Breast epithelium (tissue), 4 donors: ENCODE measurements around the gene PCYT2. TPM values are rescaled to one million over a fixed set of nuclear protein-coding genes. Genes with fewer than 3 reads are reported as not detected.

Source experiments
- DNase-seq, 2 donors: peaks; one replicate each; pipeline ENCODE4 v3.0.0-alpha.2; 2019; ENCODE audit warnings: low spot score in 2 of 2
- H3K27ac ChIP-seq, 2 donors: fragments of 200-600 bp; sonication (generic) in 1 of 2; one replicate each; pipeline ENCODE4 v1.5.1; 2016 to 2019; ENCODE audit warnings: mild to moderate bottlenecking in 1 of 2
- H3K27me3 ChIP-seq, 2 donors: fragments of 200-600 bp; sonication (generic) in 1 of 2; one replicate each; pipeline versions ENCODE4 v1.5.1 to v1.6.0; 2017 to 2019; ENCODE audit warnings: control low read depth in 1 of 2, mild to moderate bottlenecking in 1 of 2
- H3K36me3 ChIP-seq: fragments of 200-600 bp; one replicate; pipeline ENCODE4 v1.5.1; 2019
- H3K4me1 ChIP-seq, 2 donors: fragments of 200-600 bp; sonication (generic); one replicate each; pipeline ENCODE4 v1.5.1; 2016 to 2019; ENCODE audit warnings: control low read depth in 1 of 2
- H3K4me3 ChIP-seq, 3 donors: fragments of 200-600 bp; sonication (generic); 1 replicate in 2 of 3; 2 replicates in 1 of 3; pipeline ENCODE4 v1.5.1; 2016 to 2019; ENCODE audit warnings: mild to moderate bottlenecking in 3 of 3, moderate library complexity in 2 of 3
- H3K9me3 ChIP-seq, 2 donors: fragments of 200-600 bp; sonication (generic) in 1 of 2; one replicate each; pipeline ENCODE4 v1.5.1; 2016 to 2019; ENCODE audit warnings: control low read depth in 1 of 2
- POLR2A ChIP-seq: fragments of 450-650 bp; IDR thresholded peaks from one replicate; pipeline ENCODE4 v1.6.1; 2016; ENCODE audit warnings: antibody characterized with exemption, mild to moderate bottlenecking, moderate library complexity
- POLR2AphosphoS5 ChIP-seq, 3 donors: sonication (generic); formaldehyde crosslinking; IDR thresholded peaks; one replicate each; pipeline ENCODE4 v1.6.1; 2017; ENCODE audit warnings: antibody characterized with exemption in 3 of 3
- intact Hi-C: fragments of 100-400 bp; cut with DNase I; formaldehyde crosslinking; loops from one replicate; pipeline ENCODE4 v1.15.1; 2023; ENCODE audit warnings: low total_unique reads
- total RNA-seq, 3 donors: library from RNA; depleted of rRNA; stranded (reverse); fragments of >200 nt; gene quantifications; one replicate each; pipeline ENCODE4 v1.1.0, GENCODE V29; 2016
- TF ChIP-seq, protein P1 (sequence below), 3 donors: fragments of 450-650 bp; IDR thresholded peaks; one replicate each; pipeline ENCODE4 v1.5.1; 2016 to 2017; ENCODE audit warnings: antibody characterized with exemption in 3 of 3, mild to moderate bottlenecking in 3 of 3, moderate library complexity in 3 of 3

Gene PCYT2
- total RNA-seq, 3 donors from 2014 or later: 22.9 to 69.4 (median 35.9) TPM

DNA sequence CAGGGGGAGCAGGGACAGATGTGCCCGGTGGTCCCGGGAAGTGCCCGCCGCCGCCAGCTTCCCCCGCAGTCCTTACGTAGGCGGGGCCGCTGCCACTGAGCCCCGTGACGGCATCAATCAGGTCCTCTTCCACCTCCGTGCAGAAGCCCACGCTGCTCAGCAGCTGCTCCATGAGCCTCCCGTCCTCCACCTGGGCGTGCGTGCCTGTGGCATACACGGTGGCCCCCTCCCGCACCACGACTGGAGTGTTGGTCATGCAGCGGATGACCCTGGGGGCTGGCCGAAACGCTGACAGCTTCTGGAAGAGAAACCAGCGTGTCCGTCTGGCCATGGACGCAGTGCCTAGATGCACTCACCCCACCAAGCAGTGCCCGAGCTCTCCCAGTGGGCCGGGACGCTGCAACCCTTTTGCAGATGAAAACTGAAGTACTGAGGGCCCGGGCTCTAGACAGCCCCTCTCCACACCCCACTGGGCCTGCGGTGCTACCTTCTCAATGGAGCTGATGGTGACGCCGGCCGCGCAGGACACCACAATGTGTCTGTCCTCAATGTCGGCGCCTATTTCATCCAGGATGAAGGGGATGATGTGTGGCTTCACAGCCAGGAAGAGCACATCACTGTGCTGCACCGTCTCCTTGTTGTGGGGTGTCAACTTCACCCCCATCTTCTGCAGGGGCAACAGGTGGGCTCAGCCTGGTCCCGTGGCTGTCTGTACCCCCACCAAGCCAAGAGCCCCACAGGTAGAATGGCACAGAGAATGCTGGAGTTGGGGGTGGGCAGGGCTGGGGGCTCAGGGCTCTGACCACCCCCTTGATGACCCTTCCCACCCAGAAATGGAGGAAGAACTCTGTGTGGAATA lies 23.9 kb upstream of the PCYT2 start:
- no peaks in the 10 kb centered on the region for H3K9me3 ChIP-seq
- no peaks in the 10 kb centered on the region for H3K27me3 ChIP-seq
- TF ChIP-seq, protein P1, sequence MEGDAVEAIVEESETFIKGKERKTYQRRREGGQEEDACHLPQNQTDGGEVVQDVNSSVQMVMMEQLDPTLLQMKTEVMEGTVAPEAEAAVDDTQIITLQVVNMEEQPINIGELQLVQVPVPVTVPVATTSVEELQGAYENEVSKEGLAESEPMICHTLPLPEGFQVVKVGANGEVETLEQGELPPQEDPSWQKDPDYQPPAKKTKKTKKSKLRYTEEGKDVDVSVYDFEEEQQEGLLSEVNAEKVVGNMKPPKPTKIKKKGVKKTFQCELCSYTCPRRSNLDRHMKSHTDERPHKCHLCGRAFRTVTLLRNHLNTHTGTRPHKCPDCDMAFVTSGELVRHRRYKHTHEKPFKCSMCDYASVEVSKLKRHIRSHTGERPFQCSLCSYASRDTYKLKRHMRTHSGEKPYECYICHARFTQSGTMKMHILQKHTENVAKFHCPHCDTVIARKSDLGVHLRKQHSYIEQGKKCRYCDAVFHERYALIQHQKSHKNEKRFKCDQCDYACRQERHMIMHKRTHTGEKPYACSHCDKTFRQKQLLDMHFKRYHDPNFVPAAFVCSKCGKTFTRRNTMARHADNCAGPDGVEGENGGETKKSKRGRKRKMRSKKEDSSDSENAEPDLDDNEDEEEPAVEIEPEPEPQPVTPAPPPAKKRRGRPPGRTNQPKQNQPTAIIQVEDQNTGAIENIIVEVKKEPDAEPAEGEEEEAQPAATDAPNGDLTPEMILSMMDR (IDR thresholded peaks at IDR 0.05): no peak
- TF ChIP-seq POLR2AphosphoS5 (IDR thresholded peaks at IDR 0.05) (no peak), POLR2A (no peak)
- intact Hi-C loops: no loop called here
- no peak overlapping the region for H3K27ac ChIP-seq
- DNase-seq: no peak
- H3K4me1 ChIP-seq: peaks cover 0 to 5% of the 10 kb centered on the region in 2 donors
- H3K4me3 ChIP-seq: no peak overlapping the region
- no peaks in the 10 kb centered on the region for H3K36me3 ChIP-seq

DNA sequence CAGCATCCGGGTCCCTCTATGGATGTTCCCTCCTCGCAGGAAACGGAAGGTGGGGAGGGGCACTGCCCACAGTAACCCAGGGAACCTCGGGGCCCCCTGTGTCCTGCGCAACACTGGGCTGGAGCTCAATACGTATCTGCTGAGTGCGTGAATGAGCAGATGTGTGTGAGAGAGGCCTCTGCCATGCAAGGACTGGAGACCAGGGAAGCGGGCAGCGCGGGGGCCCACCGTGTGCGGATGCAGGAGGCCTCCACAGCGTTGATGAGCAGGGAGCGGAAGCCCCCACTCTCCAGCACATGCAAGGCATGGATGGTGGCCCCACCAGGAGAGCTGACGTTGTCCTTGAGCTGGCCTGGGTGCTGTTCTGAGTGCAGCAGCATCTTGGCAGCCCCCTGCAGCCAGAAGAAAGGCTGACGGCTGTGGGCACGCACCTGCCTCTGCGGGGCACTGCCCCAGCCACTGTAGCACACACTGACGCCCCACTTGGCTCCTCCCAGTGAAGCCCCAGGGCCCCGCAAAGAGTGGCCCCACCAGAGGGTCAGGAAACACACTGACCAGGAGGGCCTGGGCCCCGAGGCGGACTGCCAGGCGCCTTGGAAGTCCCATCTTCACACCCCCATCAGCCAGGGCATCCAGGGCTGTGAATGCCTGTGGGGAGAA lies 23.0 kb upstream of the PCYT2 start:
- Histone ChIP-seq H3K36me3 (no peaks in the 10 kb centered on the region), H3K4me3 (no peak overlapping the region), H3K27me3 (no peaks in the 10 kb centered on the region), H3K4me1 (no peaks in the 10 kb centered on the region), H3K27ac (no peak overlapping the region), H3K9me3 (no peaks in the 10 kb centered on the region)
- DNase-seq: no peak
- TF ChIP-seq POLR2AphosphoS5 (IDR thresholded peaks at IDR 0.05): no peak
- no peak for TF ChIP-seq POLR2A
- TF ChIP-seq, protein P1 (IDR thresholded peaks at IDR 0.05): no peak
- intact Hi-C loops: no loop called here

DNA sequence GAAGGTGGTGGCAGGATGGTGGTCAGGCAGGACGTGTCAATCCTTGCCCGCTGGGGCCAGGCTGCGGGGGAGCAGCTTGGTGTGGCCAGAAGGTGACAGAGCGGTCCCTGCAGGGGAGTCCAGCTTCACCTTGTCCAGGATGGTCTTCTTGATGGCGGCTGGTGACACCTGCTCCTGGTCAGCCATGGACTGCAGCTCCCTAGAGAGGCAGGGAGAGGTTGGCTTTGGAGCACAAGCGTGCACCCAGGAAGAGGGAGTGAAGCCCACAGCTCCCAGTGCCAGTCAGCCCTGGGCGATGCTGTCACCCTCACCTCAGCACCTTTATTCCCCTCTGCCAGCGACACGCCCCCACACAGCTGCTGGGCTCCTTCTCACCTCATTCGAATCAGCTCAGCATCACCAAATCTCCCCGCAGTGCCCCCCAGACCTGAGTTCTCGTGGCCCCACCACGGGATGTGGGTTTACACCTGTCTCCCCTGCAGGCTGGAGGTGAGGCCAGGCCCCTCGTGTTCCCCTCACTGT lies 22.0 kb upstream of the PCYT2 start:
- Histone ChIP-seq H3K4me1 (peaks cover 0 to under 1% of the 10 kb centered on the region in 2 donors), H3K9me3 (no peaks in the 10 kb centered on the region), H3K4me3 (no peak overlapping the region), H3K27me3 (no peaks in the 10 kb centered on the region), H3K27ac (no peak overlapping the region), H3K36me3 (no peaks in the 10 kb centered on the region)
- intact Hi-C loops: no loop called here
- DNase-seq: no peak
- TF ChIP-seq, protein P1 (IDR thresholded peaks at IDR 0.05): no peak
- TF ChIP-seq POLR2AphosphoS5 (IDR thresholded peaks at IDR 0.05) (no peak), POLR2A (no peak)

DNA sequence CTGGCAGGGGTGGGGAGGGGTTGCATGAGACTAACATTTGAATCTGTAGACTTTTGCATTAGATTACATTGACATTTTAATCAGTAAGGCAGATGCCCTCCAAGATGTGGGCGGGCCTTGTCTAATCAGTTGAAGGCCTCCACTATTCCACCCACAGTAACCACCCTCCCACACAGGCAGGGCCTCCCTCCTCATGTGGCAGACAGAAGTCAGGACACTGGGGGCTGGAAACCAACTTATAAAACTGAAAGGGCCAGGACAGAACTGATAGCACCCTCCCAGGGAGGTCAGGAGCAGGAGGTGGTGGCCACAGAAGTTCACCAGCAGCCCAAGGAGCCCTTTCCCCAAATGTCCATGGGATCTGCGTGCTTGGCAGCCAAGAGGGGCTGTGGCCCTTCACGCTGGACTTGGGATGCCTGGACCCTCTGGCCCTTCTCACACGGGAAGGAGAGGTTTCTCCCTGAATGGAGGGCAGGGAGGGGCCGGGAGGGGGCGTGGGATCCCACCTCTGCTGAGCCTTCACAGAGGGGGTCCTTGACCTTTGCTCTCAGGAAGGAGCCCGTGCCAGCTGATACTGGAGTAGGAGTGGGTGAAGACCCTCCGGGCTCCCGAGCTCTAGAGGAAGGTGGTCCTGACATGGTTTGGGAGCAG lies 21.3 kb upstream of the PCYT2 start:
- Histone ChIP-seq H3K4me3 (no peak overlapping the region), H3K36me3 (no peaks in the 10 kb centered on the region), H3K4me1 (peaks cover 0 to 6% of the 10 kb centered on the region in 2 donors), H3K27me3 (no peaks in the 10 kb centered on the region), H3K27ac (no peak overlapping the region), H3K9me3 (no peaks in the 10 kb centered on the region)
- intact Hi-C loops: no loop called here
- no peak for DNase-seq
- no peak for TF ChIP-seq POLR2AphosphoS5 (IDR thresholded peaks at IDR 0.05)
- no peak for TF ChIP-seq POLR2A
- TF ChIP-seq, protein P1 (IDR thresholded peaks at IDR 0.05): no peak
